K562 (cell line): ENCODE data around the gene AURKB. TPM values are rescaled to one million over a fixed set of nuclear protein-coding genes. Genes with fewer than 3 reads are reported as not detected.

Source experiments
- ARID3B ChIP-seq: fragments of 250-450 bp; sonication (Bioruptor Pico); IDR thresholded peaks from 2 replicates; pipeline ENCODE4 v1.4.0; 2020; ENCODE audit warnings: borderline replicate concordance
- CBFA2T2 ChIP-seq: fragments of 450-650 bp; conservative IDR thresholded peaks from 2 replicates; pipeline ENCODE4 v1.6.1; 2017; ENCODE audit warnings: mild to moderate bottlenecking
- CHD1 ChIP-seq: fragments of 200-600 bp; sonication (generic); IDR thresholded peaks from one replicate; pipeline ENCODE4 v1.6.1; 2012; ENCODE audit warnings: mild to moderate bottlenecking, moderate library complexity, low read length, inconsistent platforms
- DEAF1 ChIP-seq: fragments of 450-650 bp; formaldehyde crosslinking; IDR thresholded peaks from 2 replicates; pipeline ENCODE4 v1.4.0; 2020; ENCODE audit warnings: mild to moderate bottlenecking, moderate library complexity
- EHMT2 ChIP-seq: fragments of 450-650 bp; IDR thresholded peaks from 2 replicates; pipeline ENCODE4 v1.6.1; 2018; ENCODE audit warnings: antibody characterized with exemption
- HDAC2 ChIP-seq: fragments of 450-650 bp; IDR thresholded peaks from 2 replicates; pipeline ENCODE4 v1.6.1; 2016; ENCODE audit warnings: mild to moderate bottlenecking
- ID3 ChIP-seq, 2 experiments: fragments of 250-450 bp in 1 of 2; fragments of 450-650 bp in 1 of 2; sonication (Bioruptor Pico) in 1 of 2; IDR thresholded peaks; 2 replicates each; pipeline versions ENCODE4 v1.6.1 to v1.8.0; 2016 to 2021; ENCODE audit warnings: mild to moderate bottlenecking in 2 of 2, moderate library complexity in 2 of 2, missing compliant biosample characterization in 1 of 2, missing genetic modification characterization in 1 of 2
- JUND ChIP-seq, 2 experiments: IDR thresholded peaks; 2 replicates in 1 of 2; 3 replicates in 1 of 2; pipeline ENCODE4 v1.6.1; 2011; ENCODE audit warnings: borderline replicate concordance in 2 of 2, low read depth in 2 of 2, low read length in 2 of 2, improper control_type of control experiment in 1 of 2, missing biosample characterization in 1 of 2, missing genetic modification characterization in 1 of 2, missing genetic modification reagents in 1 of 2
- MBD1 ChIP-seq: fragments of 250-450 bp; sonication (Bioruptor Pico); IDR thresholded peaks from 2 replicates; pipeline ENCODE4 v1.8.0; 2022; ENCODE audit warnings: inconsistent platforms
- NCOA4 ChIP-seq: fragments of 450-650 bp; IDR thresholded peaks from 2 replicates; pipeline ENCODE4 v1.6.1; 2018; ENCODE audit warnings: mild to moderate bottlenecking; ENCODE audit not compliant: partially characterized antibody
- NR2F6 ChIP-seq: fragments of 450-650 bp; formaldehyde crosslinking; IDR thresholded peaks from 2 replicates; pipeline ENCODE4 v1.4.0; 2020; ENCODE audit warnings: mild to moderate bottlenecking
- RBM17 ChIP-seq: fragments of 200-400 bp; formaldehyde crosslinking; IDR thresholded peaks from 2 replicates; pipeline ENCODE4 v1.6.1; 2017; ENCODE audit warnings: low read depth, mild to moderate bottlenecking, low read length, borderline replicate concordance
- RUNX1 ChIP-seq: sonication (generic); IDR thresholded peaks from 2 replicates; pipeline ENCODE4 v1.6.1; 2016; ENCODE audit warnings: antibody characterized with exemption, low read depth
- THRA ChIP-seq: fragments of 450-650 bp; IDR thresholded peaks from 2 replicates; pipeline ENCODE4 v1.6.1; 2017; ENCODE audit warnings: mild to moderate bottlenecking, moderate library complexity
- XRCC3 ChIP-seq: fragments of 450-650 bp; IDR thresholded peaks from 2 replicates; pipeline ENCODE4 v1.6.1; 2017; ENCODE audit warnings: mild to moderate bottlenecking, moderate library complexity
- ZFP1 ChIP-seq: fragments of 450-650 bp; formaldehyde crosslinking; IDR thresholded peaks from 2 replicates; pipeline ENCODE4 v1.4.0; 2020; ENCODE audit warnings: mild to moderate bottlenecking, mixed read lengths
- ZNF449 ChIP-seq: fragments of 250-450 bp; sonication (Bioruptor Pico); IDR thresholded peaks from 2 replicates; pipeline ENCODE4 v1.8.0; 2022; ENCODE audit warnings: moderate library complexity, mild to moderate bottlenecking, inconsistent platforms
- polyA plus RNA-seq, 8 experiments: library from polyadenylated mRNA; depleted of rRNA in 4 of 8; stranded (reverse) in 5 of 8; unstranded in 3 of 8; fragments of >200 nt; fragmentation: Nextera tagmentation in 2 of 8; fragmentation: Illumina TruSeq in 1 of 8; extraction: Ambion mirVana in 2 of 8; extraction: Trizol in 1 of 8; gene quantifications; 2 replicates each; pipeline versions ENCODE4 v1.2.1 to v1.2.3, GENCODE V29; 2011 to 2014; ENCODE audit warnings: inconsistent platforms in 1 of 8, missing spikeins in 1 of 8
- total RNA-seq, 7 experiments: library from RNA; depleted of rRNA in 6 of 7; stranded (reverse); fragments of >200 nt in 6 of 7; fragmentation: Illumina TruSeq in 2 of 7; extraction: Trizol in 2 of 7; gene quantifications; 2 replicates each; pipeline versions ENCODE4 v1.2.1 to v1.2.3, GENCODE V29; 2011 to 2021; ENCODE audit warnings: low replicate concordance in 1 of 7

Gene AURKB
- total and polyA plus RNA-seq, 9 of the 15 experiments (the other 6 are each of a cell fraction or from before 2014, with no cell fraction given), result 27.2 to 114 (median 74.8) TPM

GRCh38 chr17:8220783-8221662 lies 10.6 kb upstream of the AURKB start (continued):
- TF ChIP-seq ID3 (CRISPR knock-in tag; IDR thresholded peaks at IDR 0.05) (no peak), ID3 (tag; IDR thresholded peaks at IDR 0.05) (peak; percentile 72; the same call in 1 of the 2 replicates), THRA (no peak), NCOA4 (no peak), CBFA2T2 (no peak), XRCC3 (no peak), HDAC2 (peak; percentile 11; the same call in 1 of the 2 replicates), ZFP1 (CRISPR knock-in tag) (no peak), RBM17 (no peak), ZNF449 (peak; percentile 18; the same call in 1 of the 2 replicates), DEAF1 (CRISPR knock-in tag) (no peak), EHMT2 (no peak), NR2F6 (CRISPR knock-in tag) (no peak), JUND (IDR thresholded peaks at IDR 0.05; ENCODE audit: borderline replicate concordance, low read depth, low read length) (peak; percentile 74), JUND (tag; IDR thresholded peaks at IDR 0.05; ENCODE audit: borderline replicate concordance, low read depth, low read length) (no peak; the same call in 2 of the 3 replicates), CHD1 (peak; percentile 38), MBD1 (CRISPR knock-in tag) (no peak), ARID3B (CRISPR knock-in tag) (no peak), RUNX1 (no peak)
